B cell (primary cell): ENCODE results near the gene MORF4L1. TPM values are rescaled to one million over a fixed set of nuclear protein-coding genes. Genes with fewer than 3 reads are reported as not detected.

Source experiments
- ATAC-seq: fragments of 200-7000 bp; cut with Tn5 transposase; one replicate; pipeline ENCODE4 v1.10.0; 2021; ENCODE audit warnings: low read depth, mild to moderate bottlenecking, moderate number of reproducible peaks, moderate library complexity
- CTCF ChIA-PET: fragments of 350-600 bp; sonication (Branson Sonifier 250); formaldehyde crosslinking; loops from one replicate; lab custom pipeline; 2021; ENCODE audit warnings: antibody characterized with exemption, inconsistent platforms; lab: Charles Lee
- POLR2A ChIA-PET: fragments of 350-600 bp; sonication (Branson Sonifier 250); formaldehyde crosslinking; loops from one replicate; lab custom pipeline; 2021; ENCODE audit warnings: antibody characterized with exemption; lab: Charles Lee
- DNase-seq: peaks from one replicate; pipeline ENCODE4 v3.0.0; 2013
- H2AFZ ChIP-seq: 2 replicates; pipeline ENCODE4 v1.6.1; 2012; ENCODE audit warnings: mild to moderate bottlenecking, low read depth, low read length; ENCODE audit not compliant: insufficient read depth, poor library complexity, severe bottlenecking
- H3K27ac ChIP-seq, 2 donors: 1 replicate in 1 of 2; 2 replicates in 1 of 2; pipeline ENCODE4 v1.5.1; 2012 to 2013; ENCODE audit warnings: low read length in 2 of 2, mild to moderate bottlenecking in 2 of 2, moderate library complexity in 1 of 2
- H3K27me3 ChIP-seq, 4 experiments: fragments of 200-600 bp in 1 of 4; sonication (generic) in 1 of 4; replicated peaks in 1 of 4; 1 replicate in 2 of 4; 2 replicates in 2 of 4; pipeline versions ENCODE4 v1.6.1 to v1.7.0; 2013 to 2016; ENCODE audit warnings: low read length in 3 of 4, mild to moderate bottlenecking in 2 of 4, mixed read lengths in 1 of 4, moderate library complexity in 1 of 4; ENCODE audit not compliant: insufficient read depth in 4 of 4, control insufficient read depth in 3 of 4; ENCODE audit errors: control extremely low read depth in 1 of 4
- H3K36me3 ChIP-seq, 2 experiments: replicated peaks in 1 of 2; 1 replicate in 1 of 2; 2 replicates in 1 of 2; pipeline versions ENCODE4 v1.6.1 to v1.7.1; 2013; ENCODE audit warnings: low read length in 1 of 2; ENCODE audit not compliant: insufficient read depth in 2 of 2, control insufficient read depth in 1 of 2; ENCODE audit errors: control extremely low read depth in 1 of 2, extremely low read depth in 1 of 2
- H3K4me1 ChIP-seq, 2 donors: fragments of 200-600 bp in 1 of 2; sonication (generic) in 1 of 2; 1 replicate in 1 of 2; 2 replicates in 1 of 2; pipeline versions ENCODE4 v1.5.1 to v1.6.1; 2013 to 2017; ENCODE audit warnings: low read length in 2 of 2; ENCODE audit not compliant: control insufficient read depth in 2 of 2, insufficient read depth in 2 of 2
- H3K4me2 ChIP-seq: replicated peaks from 2 replicates; pipeline ENCODE3; 2012; ENCODE audit warnings: mild to moderate bottlenecking, low read depth, low read length; ENCODE audit not compliant: poor library complexity, severe bottlenecking
- H3K4me3 ChIP-seq, 5 experiments: fragments of 200-600 bp in 1 of 5; sonication (generic) in 1 of 5; 1 replicate in 3 of 5; 2 replicates in 2 of 5; pipeline versions ENCODE4 v1.5.1 to v1.7.0; 2011 to 2016; ENCODE audit warnings: low read length in 4 of 5, mild to moderate bottlenecking in 4 of 5, low read depth in 2 of 5, control low read depth in 1 of 5, moderate library complexity in 1 of 5; ENCODE audit not compliant: insufficient read depth in 1 of 5; ENCODE audit errors: control extremely low read depth in 1 of 5, extremely low read depth in 1 of 5
- H3K79me2 ChIP-seq: fragments of 200-600 bp; sonication (generic); one replicate; pipeline ENCODE4 v1.6.0; 2016; ENCODE audit warnings: low read length; ENCODE audit not compliant: control insufficient read depth, insufficient read depth
- H3K9ac ChIP-seq: fragments of 200-600 bp; sonication (generic); 2 replicates; pipeline ENCODE4 v1.6.1; 2017; ENCODE audit warnings: mild to moderate bottlenecking, low read length, moderate library complexity
- H3K9me3 ChIP-seq, 3 donors: one replicate each; pipeline versions ENCODE4 v1.6.1 to v1.7.1; 2013; ENCODE audit warnings: low read length in 2 of 3; ENCODE audit not compliant: control insufficient read depth in 2 of 3, insufficient read depth in 1 of 3; ENCODE audit errors: control extremely low read depth in 1 of 3
- H4K20me1 ChIP-seq: 2 replicates; pipeline ENCODE4 v1.6.0; 2012; ENCODE audit warnings: mild to moderate bottlenecking, low read length; ENCODE audit not compliant: insufficient read depth, control insufficient read depth, poor library complexity, severe bottlenecking
- H3K27ac Mint-ChIP-seq: one replicate; pipeline ENCODE4 v1.8.0; 2021; ENCODE audit warnings: mixed read lengths
- H3K27me3 Mint-ChIP-seq: one replicate; pipeline ENCODE4 v1.8.0; 2021; ENCODE audit warnings: mixed read lengths
- H3K4me1 Mint-ChIP-seq: one replicate; pipeline ENCODE4 v1.8.0; 2021; ENCODE audit warnings: mixed read lengths
- H3K4me3 Mint-ChIP-seq: one replicate; pipeline ENCODE4 v1.8.0; 2021; ENCODE audit warnings: mixed read lengths
- H3K9me3 Mint-ChIP-seq: one replicate; pipeline ENCODE4 v1.8.0; 2022; ENCODE audit warnings: mixed read lengths; ENCODE audit not compliant: insufficient read depth
- EZH2 ChIP-seq: IDR thresholded peaks from 2 replicates; pipeline ENCODE4 v1.6.1; 2012; ENCODE audit warnings: borderline replicate concordance, low read depth, mild to moderate bottlenecking, moderate library complexity, low read length; ENCODE audit not compliant: insufficient read depth, poor library complexity, severe bottlenecking
- WGBS: methylation state at CpG from one replicate; pipeline ENCODE4 v1.1.5; 2013; ENCODE audit warnings: missing lambda C conversion rate; ENCODE audit not compliant: insufficient coverage; 5-methylcytosine and 5-hydroxymethylcytosine counted together
- intact Hi-C: fragments of 100-400 bp; cut with micrococcal nuclease; formaldehyde crosslinking; loops from one replicate; pipeline ENCODE4 v1.10.0; 2022
- polyA plus RNA-seq: library from polyadenylated mRNA; depleted of rRNA; stranded (reverse); fragments of >200 nt; gene quantifications from 2 replicates; pipeline ENCODE4 v1.2.3, GENCODE V29; 2012
- total RNA-seq, 2 donors: library from RNA; stranded (reverse); fragments of 120-200 nt in 1 of 2; gene quantifications; 1 replicate in 1 of 2; 2 replicates in 1 of 2; pipeline versions ENCODE4 v1.2.3 to v1.2.4, GENCODE V29; 2013 to 2022
- TF ChIP-seq, protein P1 (sequence below): fragments of 200-600 bp; IDR thresholded peaks from one replicate; pipeline ENCODE4 v1.8.0; 2022; ENCODE audit warnings: antibody characterized with exemption, mild to moderate bottlenecking

MORF4L1 gene
- total and polyA plus RNA-seq, 2 donors (not counting 1 experiment from before 2014, with no cell fraction given) = 79.0 to 242 TPM

DNA sequence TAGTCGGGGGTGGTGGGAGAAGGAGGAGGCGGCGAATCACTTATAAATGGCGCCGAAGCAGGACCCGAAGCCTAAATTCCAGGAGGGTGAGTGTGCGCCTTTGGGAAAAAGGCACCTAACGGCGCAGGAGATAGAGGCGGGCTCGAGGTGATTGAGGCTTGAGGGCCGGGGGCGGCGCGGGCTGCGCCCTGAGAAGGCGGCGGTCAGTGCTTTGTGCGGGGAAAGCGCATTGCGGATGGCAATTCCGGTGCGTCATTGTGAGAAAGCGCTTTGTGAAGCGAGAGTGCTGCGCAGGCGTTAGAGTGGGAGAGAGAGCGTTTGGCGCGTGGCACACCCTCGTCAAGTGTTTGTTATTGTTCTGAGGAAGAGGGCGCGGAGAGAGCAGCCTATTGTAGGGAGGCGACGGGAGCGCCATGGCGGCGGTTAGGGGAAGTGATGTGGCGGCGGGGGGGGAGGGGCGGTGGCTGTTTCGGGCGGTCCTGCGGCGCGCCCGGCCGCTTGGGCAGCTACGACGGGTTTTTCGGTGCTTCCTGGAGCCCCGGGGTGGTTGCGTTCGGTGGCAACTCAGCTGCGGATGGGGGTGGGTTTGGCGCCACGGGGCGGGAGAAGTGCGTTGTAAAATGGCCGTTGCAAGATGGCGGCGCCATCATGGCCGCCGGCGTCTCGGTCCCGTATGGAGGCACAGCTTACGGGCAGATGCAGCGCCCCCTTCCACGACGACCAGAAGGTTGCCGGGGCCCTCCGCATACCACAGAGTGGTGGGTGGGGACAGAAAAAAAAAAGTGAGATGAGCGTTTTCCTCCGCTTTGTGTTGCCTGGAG lies 492 bp downstream of the MORF4L1 start:
- H3K79me2 ChIP-seq = peaks cover 52% of the 10 kb centered on the region
- no peaks in the 10 kb centered on the region for H3K27me3 Mint-ChIP-seq
- peaks cover 29 to 47% of the 10 kb centered on the region in 2 donors for H3K4me1 ChIP-seq

More for the DNA sequence above, 492 bp downstream of the MORF4L1 start:
- CTCF ChIA-PET = interaction anchor here (0.9 to 4.0 kb wide), 9 partner anchors 12 to 116 kb away, joined by 3 to 40 read pairs (median 4); partner anchors contain the start of gene ADAMTS7
- peak overlapping the region; percentile 82 to 100 (median 100) for H3K4me3 ChIP-seq
- H3K9ac ChIP-seq = peak overlapping the region; percentile 100
- TF ChIP-seq, protein P1, sequence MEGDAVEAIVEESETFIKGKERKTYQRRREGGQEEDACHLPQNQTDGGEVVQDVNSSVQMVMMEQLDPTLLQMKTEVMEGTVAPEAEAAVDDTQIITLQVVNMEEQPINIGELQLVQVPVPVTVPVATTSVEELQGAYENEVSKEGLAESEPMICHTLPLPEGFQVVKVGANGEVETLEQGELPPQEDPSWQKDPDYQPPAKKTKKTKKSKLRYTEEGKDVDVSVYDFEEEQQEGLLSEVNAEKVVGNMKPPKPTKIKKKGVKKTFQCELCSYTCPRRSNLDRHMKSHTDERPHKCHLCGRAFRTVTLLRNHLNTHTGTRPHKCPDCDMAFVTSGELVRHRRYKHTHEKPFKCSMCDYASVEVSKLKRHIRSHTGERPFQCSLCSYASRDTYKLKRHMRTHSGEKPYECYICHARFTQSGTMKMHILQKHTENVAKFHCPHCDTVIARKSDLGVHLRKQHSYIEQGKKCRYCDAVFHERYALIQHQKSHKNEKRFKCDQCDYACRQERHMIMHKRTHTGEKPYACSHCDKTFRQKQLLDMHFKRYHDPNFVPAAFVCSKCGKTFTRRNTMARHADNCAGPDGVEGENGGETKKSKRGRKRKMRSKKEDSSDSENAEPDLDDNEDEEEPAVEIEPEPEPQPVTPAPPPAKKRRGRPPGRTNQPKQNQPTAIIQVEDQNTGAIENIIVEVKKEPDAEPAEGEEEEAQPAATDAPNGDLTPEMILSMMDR = peak; percentile 46
- TF ChIP-seq EZH2 = no peak
- peak overlapping the region; percentile 70 for H2AFZ ChIP-seq
- Mint-ChIP-seq H3K27ac (peak overlapping the region; percentile 100), H3K4me1 (peaks cover 44% of the 10 kb centered on the region), H3K9me3 (no peaks in the 10 kb centered on the region), H3K4me3 (peak overlapping the region; percentile 97)
- intact Hi-C loops = loop anchor here (1.0 to 10.0 kb wide), 5 partner anchors 13 to 442 kb away; partner anchors contain the start of genes CTSH, IREB2 and TMED3
- no peaks in the 10 kb centered on the region for H3K27me3 ChIP-seq
- ATAC-seq = peak; percentile 73
- POLR2A ChIA-PET = interaction anchor here (0.6 to 2.4 kb wide), 22 partner anchors 11 to 1145 kb away, joined by 3 to 13 read pairs (median 5); partner anchors contain the start of genes CHRNA5, CTSH and PSMA4
- peak overlapping the region; percentile 85 for H3K4me2 ChIP-seq
- H3K9me3 ChIP-seq = no peaks in the 10 kb centered on the region
- H4K20me1 ChIP-seq = peaks cover 54% of the 10 kb centered on the region
- WGBS = under 1% methylated on average over 74 of the region's 75 CpGs
- H3K27ac ChIP-seq = peak overlapping the region; percentile 95 to 100
- H3K36me3 ChIP-seq = peaks cover 1% of the 10 kb centered on the region in 2 experiments
- peak; percentile 94 for DNase-seq
